HG03139 (cell line): ENCODE data around the gene RANBP17.
"Not testable (repeated sequence)": the region's sequence is repeated elsewhere in the genome, so short reads cannot be mapped to it uniquely, and the experiment has no call there.

Experiments used
- ATAC-seq: cut with Tn5 transposase; IDR thresholded peaks from one replicate; pipeline ENCODE4 v1.9.1; 2021; ENCODE audit not compliant: unreplicated experiment

RANBP17 gene

DNA sequence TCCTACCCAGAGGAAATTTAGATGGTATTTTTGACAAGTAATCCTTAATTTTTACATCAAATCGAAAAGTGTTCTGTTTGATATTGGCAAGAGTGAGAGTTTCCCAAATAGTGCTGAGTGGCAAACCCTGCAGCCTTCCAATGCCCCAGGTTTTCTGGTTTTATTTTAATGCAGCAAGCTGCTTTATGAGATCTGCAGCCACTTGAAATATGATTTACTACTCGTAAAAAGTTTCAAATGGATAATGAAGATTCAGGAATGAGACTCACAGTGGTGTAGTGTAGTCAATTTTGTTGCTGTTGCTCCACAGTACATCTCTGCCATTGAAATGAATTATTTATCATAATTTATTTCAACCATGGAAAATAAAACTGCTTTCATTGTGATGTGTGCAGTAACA lies 423.6 kb downstream of the RANBP17 start:
- ATAC-seq, result no peak

GRCh38 chr5:171288066-171288465 lies 426.2 kb downstream of the RANBP17 start:
- no peak for ATAC-seq

GRCh38 chr5:171291371-171291770 lies 429.6 kb downstream of the RANBP17 start:
- ATAC-seq, result no peak

DNA sequence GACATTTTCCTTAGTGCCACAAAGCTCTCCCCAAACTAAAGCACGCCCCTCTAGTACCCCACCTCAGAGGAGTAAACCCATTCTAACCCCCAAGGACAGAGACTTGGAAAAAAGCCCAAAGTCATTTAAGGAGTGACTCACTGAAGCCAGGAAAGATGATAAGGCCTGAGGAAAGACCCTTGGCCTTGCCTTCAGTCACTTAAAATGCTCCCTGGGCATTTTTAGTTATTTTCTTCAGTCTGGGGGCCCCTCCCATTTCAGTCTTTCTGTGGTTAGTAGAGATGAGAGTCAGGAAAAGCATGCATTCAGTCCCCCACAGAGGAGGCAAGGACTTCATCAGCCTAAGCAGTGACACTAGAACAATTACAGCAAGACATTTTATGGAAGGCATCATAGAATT lies 433.5 kb downstream of the RANBP17 start:
- no peak for ATAC-seq

- no peak for ATAC-seq
Observed at GRCh38 chr5:171295801-171296200, 434.0 kb downstream of the RANBP17 start.

GRCh38 chr5:171297941-171298340 lies 436.1 kb downstream of the RANBP17 start:
- not testable (repeated sequence) for ATAC-seq

GRCh38 chr5:171299228-171299627 lies 437.4 kb downstream of the RANBP17 start:
- no peak for ATAC-seq

- ATAC-seq, result no peak
Observed at GRCh38 chr5:171299851-171300250, 438.0 kb downstream of the RANBP17 start.

DNA sequence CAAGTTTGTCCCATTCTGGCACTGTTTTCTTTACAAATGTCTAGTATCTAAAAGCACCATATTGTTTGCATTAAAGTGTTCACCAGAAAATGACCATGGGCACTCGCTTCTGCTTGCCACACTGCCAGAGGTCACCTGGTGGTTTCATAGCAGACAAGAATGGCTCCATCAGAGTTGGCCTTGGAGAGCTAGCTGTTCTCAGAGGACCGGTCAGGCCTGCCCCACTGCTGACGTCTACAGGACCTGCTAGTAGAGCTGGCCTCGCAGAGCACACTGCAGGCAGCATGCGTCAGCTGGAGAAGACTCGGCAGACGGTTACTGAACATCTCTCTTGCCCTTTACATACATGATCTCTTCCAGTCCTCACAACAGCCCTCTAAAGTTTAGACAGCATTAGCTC lies 438.5 kb downstream of the RANBP17 start:
- ATAC-seq, result no peak

DNA sequence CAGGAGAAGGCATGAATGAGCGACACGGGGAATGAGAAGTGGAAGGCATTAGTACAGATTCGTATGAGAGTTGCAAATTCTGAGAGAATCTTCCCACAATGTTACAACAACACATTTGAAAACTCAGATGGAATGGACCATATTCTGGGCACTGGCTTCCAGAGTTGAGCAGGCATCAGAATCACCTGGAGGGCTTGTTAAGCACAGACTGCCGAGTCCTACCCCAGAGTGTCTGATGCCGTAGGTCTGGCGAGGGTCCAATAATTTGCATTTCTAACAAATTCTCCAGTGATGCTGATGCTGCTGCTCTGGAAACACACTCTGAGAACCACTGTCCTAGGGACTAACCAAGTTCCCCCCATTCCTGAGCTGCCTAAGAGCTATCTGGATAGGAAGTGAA lies 444.3 kb downstream of the RANBP17 start:
- no peak for ATAC-seq

DNA sequence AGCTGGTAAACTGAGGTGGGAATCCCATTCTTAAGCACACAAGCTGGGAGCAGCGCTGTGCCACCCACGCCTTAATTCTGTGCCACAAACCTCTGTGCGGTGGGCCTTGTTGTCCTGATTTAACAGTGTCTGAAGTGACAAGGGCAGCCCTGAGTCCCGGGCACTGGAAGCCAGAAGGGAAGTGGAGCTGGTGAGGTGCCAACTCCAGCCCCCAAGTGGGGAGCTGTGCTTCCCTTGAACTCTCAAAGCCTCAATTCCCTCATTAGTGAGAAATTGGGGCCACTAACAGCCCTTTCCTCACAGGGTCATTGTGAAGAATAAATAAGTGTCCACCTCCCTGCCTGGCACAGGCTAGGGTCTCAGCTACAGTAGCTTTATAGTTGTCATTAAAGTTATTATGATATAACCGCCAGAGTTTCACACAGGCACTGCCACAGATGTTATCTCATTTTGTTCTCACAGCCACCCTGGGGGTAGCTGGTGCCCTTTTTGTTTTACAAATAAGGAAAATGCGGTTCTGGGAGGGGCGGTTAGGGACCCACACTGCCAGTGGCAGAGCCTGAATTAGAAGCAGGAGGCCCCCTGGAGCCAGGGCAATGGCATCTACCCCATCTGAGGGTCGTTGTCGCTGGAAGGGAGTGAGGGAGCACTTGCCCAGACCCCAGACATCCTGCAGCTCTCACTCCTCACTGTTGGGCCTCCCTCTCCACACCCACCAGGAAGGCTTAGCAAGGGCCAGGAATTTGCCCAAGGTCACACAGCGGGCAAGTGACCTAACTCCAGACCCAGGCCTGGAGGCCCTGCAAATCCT lies 445.2 kb downstream of the RANBP17 start:
- no peak for ATAC-seq

DNA sequence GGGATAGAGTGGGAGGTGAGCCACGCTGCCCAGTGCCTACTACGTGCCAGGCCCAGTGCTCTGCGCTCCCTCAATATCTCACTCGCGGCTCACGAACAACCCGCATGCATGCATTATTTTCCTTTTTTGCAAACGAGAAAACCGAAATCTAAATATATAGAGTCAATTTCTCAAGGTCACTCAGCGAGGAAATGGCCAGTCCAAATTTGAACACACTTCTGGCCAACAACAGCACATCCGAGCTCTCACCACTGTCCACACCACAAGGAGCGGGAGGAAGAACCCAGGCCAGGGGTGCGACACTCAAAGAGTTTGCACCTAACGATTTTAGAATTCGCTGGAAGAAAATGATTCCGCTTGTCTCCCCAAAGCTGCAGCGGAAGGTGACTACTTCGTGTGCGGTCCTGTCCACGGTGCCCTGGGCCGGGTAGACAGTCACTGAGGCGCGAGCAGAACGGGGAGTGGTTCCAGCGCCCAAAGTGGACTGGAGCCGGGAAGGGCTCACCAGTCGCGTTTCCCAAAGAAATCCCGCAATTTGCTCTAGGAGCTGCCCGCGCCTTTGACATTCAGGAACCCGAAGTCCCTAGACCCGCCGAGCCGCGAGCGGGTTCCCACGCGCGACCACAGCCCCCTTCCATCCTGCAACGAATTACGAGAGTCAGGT lies 446.1 kb downstream of the RANBP17 start:
- no peak for ATAC-seq

- no peak for ATAC-seq
Observed at GRCh38 chr5:171308453-171309275, 446.8 kb downstream of the RANBP17 start, which contains the start of gene TLX3. TSS of gene TLX3 (plus strand) at chr5:171309248. CDS start at chr5:171309366, 118 bp downstream.

- no peak for ATAC-seq
Observed at GRCh38 chr5:171309276-171310211, 447.7 kb downstream of the RANBP17 start.

DNA sequence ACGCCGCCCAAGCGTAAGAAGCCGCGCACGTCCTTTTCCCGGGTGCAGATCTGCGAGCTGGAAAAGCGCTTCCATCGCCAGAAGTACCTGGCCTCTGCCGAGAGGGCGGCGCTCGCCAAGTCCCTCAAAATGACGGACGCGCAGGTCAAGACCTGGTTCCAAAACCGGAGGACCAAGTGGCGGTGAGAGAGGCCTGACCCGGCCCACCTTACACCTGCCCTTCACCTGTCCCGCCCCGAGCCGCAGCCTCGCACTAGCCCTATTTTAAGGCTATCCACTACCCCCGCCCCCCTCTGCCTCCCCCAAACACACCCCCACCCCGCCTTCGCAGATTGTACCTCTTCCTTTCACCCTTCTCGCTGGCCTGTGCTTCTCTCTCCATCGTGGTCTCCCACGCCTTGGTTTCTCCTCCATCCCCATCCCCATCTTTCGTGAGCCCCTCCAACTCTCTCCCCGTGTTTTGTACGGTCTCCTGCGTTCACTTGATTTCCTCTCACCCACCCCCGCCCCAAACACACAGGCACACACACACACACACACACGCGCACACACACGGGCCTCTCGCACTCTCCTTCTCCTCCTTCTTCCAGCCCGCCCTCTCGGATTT lies 448.5 kb downstream of the RANBP17 start:
- ATAC-seq, result no peak

- no peak for ATAC-seq
Observed at GRCh38 chr5:171310819-171311321, 449.1 kb downstream of the RANBP17 start.

GRCh38 chr5:171311322-171312077 lies 449.7 kb downstream of the RANBP17 start:
- ATAC-seq, result no peak

- no peak for ATAC-seq
Observed at GRCh38 chr5:171312129-171312974, 450.5 kb downstream of the RANBP17 start.
